Smooth muscle cell (in vitro differentiated cells): Measurements from ENCODE around the gene PTPRG. TPM values are rescaled to one million over a fixed set of nuclear protein-coding genes. Genes with fewer than 3 reads are reported as not detected.
A peak's percentile ranks its signal among the peaks of the same experiment; 100 is the strongest.

Experiments used
- DNase-seq: peaks from one replicate; lab custom pipeline; 2025; ENCODE audit not compliant: unreplicated experiment; lab: John Stamatoyannopoulos, UW
- H2AFZ ChIP-seq: fragments of 200-600 bp; sonication (generic); 2 replicates; pipeline ENCODE4 v1.6.0; 2016; ENCODE audit warnings: antibody characterized with exemption, low read depth, mild to moderate bottlenecking
- H3F3A ChIP-seq: fragments of 200-600 bp; sonication (generic); 2 replicates; pipeline ENCODE4 v1.6.0; 2017; ENCODE audit warnings: antibody characterized with exemption, low read depth
- H3K27ac ChIP-seq: fragments of 200-600 bp; sonication (generic); 2 replicates; pipeline ENCODE4 v1.5.1; 2016; ENCODE audit warnings: low read depth, mild to moderate bottlenecking
- H3K27me3 ChIP-seq: fragments of 200-600 bp; sonication (generic); 2 replicates; pipeline ENCODE4 v1.6.1; 2016; ENCODE audit warnings: low read depth, mild to moderate bottlenecking
- H3K36me3 ChIP-seq: fragments of 200-600 bp; sonication (generic); 2 replicates; pipeline ENCODE4 v1.5.1; 2016; ENCODE audit warnings: low read depth
- H3K4me1 ChIP-seq: fragments of 200-600 bp; sonication (generic); 2 replicates; pipeline ENCODE4 v1.5.1; 2016; ENCODE audit warnings: low read depth
- H3K4me2 ChIP-seq: fragments of 200-600 bp; sonication (generic); 2 replicates; pipeline ENCODE4 v1.6.0; 2016; ENCODE audit warnings: mild to moderate bottlenecking
- H3K4me3 ChIP-seq: fragments of 200-600 bp; sonication (generic); 2 replicates; pipeline ENCODE4 v1.5.1; 2016; ENCODE audit warnings: mild to moderate bottlenecking
- H3K79me2 ChIP-seq: fragments of 200-600 bp; sonication (generic); 2 replicates; pipeline ENCODE4 v1.6.0; 2016; ENCODE audit warnings: low read depth, mild to moderate bottlenecking
- H3K9ac ChIP-seq: fragments of 200-600 bp; sonication (generic); 2 replicates; pipeline ENCODE4 v1.6.0; 2016; ENCODE audit warnings: low read depth
- H3K9me3 ChIP-seq: fragments of 200-600 bp; sonication (generic); replicated peaks from 2 replicates; pipeline ENCODE4 v1.5.1; 2016; ENCODE audit warnings: low read depth
- H4K20me1 ChIP-seq: fragments of 200-600 bp; sonication (generic); 2 replicates; pipeline ENCODE4 v1.6.0; 2016; ENCODE audit warnings: low read depth
- WGBS: methylation state at CpG from one replicate; pipeline ENCODE4 v1.1.7; 2016; ENCODE audit warnings: low lambda C conversion rate; 5-methylcytosine and 5-hydroxymethylcytosine counted together
- polyA plus RNA-seq: library from polyadenylated mRNA; unstranded; fragments of >200 nt; fragmentation: Nextera tagmentation; extraction: Ambion mirVana; gene quantifications from 2 replicates; pipeline ENCODE4 v1.2.1, GENCODE V29; 2016
- total RNA-seq: library from RNA; depleted of rRNA; stranded (reverse); fragments of >200 nt; gene quantifications from 2 replicates; pipeline ENCODE4 v1.2.3, GENCODE V29; 2014
- TF ChIP-seq, protein P1 (sequence below): fragments of 200-600 bp; sonication (generic); IDR thresholded peaks from 2 replicates; pipeline ENCODE4 v1.5.1; 2017; ENCODE audit warnings: borderline replicate concordance, mild to moderate bottlenecking, antibody characterized with exemption; ENCODE audit not compliant: insufficient read depth, poor library complexity, severe bottlenecking

The PTPRG gene
- total and polyA plus RNA-seq, 2 experiments from 2014 or later, result 21.2 to 87.3 TPM

GRCh38 chr3:61613666-61614065 is 52.3 kb downstream of the PTPRG start:
- Histone ChIP-seq H3K4me3 (no peak overlapping the region), H3K9me3 (no peaks in the 10 kb centered on the region), H3K27ac (no peak overlapping the region), H3K79me2 (peaks cover 40% of the 10 kb centered on the region), H4K20me1 (peaks cover 98% of the 10 kb centered on the region), H3K27me3 (no peaks in the 10 kb centered on the region), H3F3A (no peaks in the 10 kb centered on the region), H2AFZ (no peak overlapping the region), H3K4me2 (no peak overlapping the region), H3K4me1 (peaks cover 20% of the 10 kb centered on the region), H3K36me3 (no peaks in the 10 kb centered on the region), H3K9ac (no peak overlapping the region)
- DNase-seq, result no peak
- TF ChIP-seq, protein P1, sequence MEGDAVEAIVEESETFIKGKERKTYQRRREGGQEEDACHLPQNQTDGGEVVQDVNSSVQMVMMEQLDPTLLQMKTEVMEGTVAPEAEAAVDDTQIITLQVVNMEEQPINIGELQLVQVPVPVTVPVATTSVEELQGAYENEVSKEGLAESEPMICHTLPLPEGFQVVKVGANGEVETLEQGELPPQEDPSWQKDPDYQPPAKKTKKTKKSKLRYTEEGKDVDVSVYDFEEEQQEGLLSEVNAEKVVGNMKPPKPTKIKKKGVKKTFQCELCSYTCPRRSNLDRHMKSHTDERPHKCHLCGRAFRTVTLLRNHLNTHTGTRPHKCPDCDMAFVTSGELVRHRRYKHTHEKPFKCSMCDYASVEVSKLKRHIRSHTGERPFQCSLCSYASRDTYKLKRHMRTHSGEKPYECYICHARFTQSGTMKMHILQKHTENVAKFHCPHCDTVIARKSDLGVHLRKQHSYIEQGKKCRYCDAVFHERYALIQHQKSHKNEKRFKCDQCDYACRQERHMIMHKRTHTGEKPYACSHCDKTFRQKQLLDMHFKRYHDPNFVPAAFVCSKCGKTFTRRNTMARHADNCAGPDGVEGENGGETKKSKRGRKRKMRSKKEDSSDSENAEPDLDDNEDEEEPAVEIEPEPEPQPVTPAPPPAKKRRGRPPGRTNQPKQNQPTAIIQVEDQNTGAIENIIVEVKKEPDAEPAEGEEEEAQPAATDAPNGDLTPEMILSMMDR, result no peak
- 52% methylated on average over 1 of the region's 1 CpG for WGBS

DNA sequence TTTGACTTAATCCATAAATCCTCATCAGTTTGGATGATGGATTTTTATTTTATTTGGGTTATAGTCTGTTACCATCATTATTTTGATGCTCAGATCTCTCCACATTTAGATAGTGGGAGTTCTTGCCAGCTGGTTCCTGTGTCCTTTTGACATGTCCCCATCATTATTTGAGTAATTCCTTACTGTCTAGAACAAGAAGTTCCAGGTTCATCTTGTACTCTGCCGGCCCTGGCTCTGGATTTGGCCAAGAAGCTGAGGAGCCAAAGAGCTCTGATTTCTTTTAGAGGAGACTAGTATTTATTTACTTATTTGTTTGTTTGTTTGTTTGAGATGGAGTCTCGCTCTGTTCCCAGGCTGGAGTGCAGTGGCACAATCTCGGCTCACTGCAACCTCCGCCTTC is 54.3 kb downstream of the PTPRG start:
- H3F3A ChIP-seq, result no peaks in the 10 kb centered on the region
- no peaks in the 10 kb centered on the region for H3K36me3 ChIP-seq
- 98% methylated on average over 4 of the region's 4 CpGs for WGBS
- TF ChIP-seq, protein P1, result no peak
- no peak for DNase-seq
- peaks cover 20% of the 10 kb centered on the region for H3K4me1 ChIP-seq
- peaks cover 100% of the 10 kb centered on the region for H4K20me1 ChIP-seq
- H3K4me3 ChIP-seq, result no peak overlapping the region
- no peak overlapping the region for H2AFZ ChIP-seq
- H3K27me3 ChIP-seq, result no peaks in the 10 kb centered on the region
- no peak overlapping the region for H3K27ac ChIP-seq
- peaks cover 41% of the 10 kb centered on the region for H3K79me2 ChIP-seq
- no peak overlapping the region for H3K4me2 ChIP-seq
- H3K9ac ChIP-seq, result no peak overlapping the region
- no peaks in the 10 kb centered on the region for H3K9me3 ChIP-seq

GRCh38 chr3:61616586-61616985 is 55.2 kb downstream of the PTPRG start:
- Histone ChIP-seq H3K4me2 (peak overlapping the region; percentile 37), H4K20me1 (peaks cover 99% of the 10 kb centered on the region), H3K9ac (no peak overlapping the region), H3K4me3 (no peak overlapping the region), H3K36me3 (no peaks in the 10 kb centered on the region), H2AFZ (no peak overlapping the region), H3K27me3 (no peaks in the 10 kb centered on the region), H3K9me3 (no peaks in the 10 kb centered on the region), H3F3A (no peaks in the 10 kb centered on the region), H3K4me1 (peaks cover 20% of the 10 kb centered on the region), H3K27ac (no peak overlapping the region), H3K79me2 (peaks cover 43% of the 10 kb centered on the region)
- 96% methylated on average over 6 of the region's 6 CpGs for WGBS
- no peak for DNase-seq
- TF ChIP-seq, protein P1, result no peak

- H3K27me3 ChIP-seq, result no peaks in the 10 kb centered on the region
- no peaks in the 10 kb centered on the region for H3K9me3 ChIP-seq
- peaks cover 20% of the 10 kb centered on the region for H3K4me1 ChIP-seq
- peaks cover 99% of the 10 kb centered on the region for H4K20me1 ChIP-seq
- DNase-seq, result no peak
- WGBS, result 66% methylated on average over 4 of the region's 4 CpGs
- peak overlapping the region; percentile 37 for H3K4me2 ChIP-seq
- no peak overlapping the region for H2AFZ ChIP-seq
- TF ChIP-seq, protein P1, result no peak
- H3K36me3 ChIP-seq, result no peaks in the 10 kb centered on the region
- no peaks in the 10 kb centered on the region for H3F3A ChIP-seq
- no peak overlapping the region for H3K4me3 ChIP-seq
- no peak overlapping the region for H3K9ac ChIP-seq
- H3K27ac ChIP-seq, result no peak overlapping the region
- peaks cover 43% of the 10 kb centered on the region for H3K79me2 ChIP-seq
These were observed 55.7 kb downstream of the PTPRG start for GRCh38 chr3:61617041-61617440.
